Measurements from ENCODE around the gene TMEM108. TPM values are rescaled to one million over a fixed set of nuclear protein-coding genes. Genes with fewer than 3 reads are reported as not detected.

The TMEM108 gene
- total RNA-seq, 1 donor from 2014 or later, result 1.5 TPM

DNA sequence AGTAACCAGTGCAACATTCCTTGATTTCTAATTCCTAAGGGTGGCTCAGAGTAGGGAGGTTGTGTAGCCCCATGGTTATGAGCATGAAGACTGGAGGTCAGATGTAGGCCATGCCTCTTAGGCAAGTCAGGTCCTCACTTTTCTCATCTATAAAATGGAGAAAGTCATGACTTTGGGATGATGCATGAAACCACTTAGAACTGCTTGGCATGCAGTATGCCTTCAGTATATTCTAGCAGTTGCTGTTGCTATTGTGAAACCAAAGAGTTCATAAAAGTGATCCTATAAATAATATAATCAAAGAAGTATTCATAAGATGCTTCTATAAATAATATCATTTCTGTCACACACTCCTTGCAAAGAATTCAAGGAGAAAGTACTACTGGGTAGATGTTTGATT lies 65.5 kb downstream of the TMEM108 start:
- no peak for ATAC-seq (ENCODE audit: poor library complexity)
- no peak for DNase-seq
- intact Hi-C loops (cut with DNase I), result no loop called here

DNA sequence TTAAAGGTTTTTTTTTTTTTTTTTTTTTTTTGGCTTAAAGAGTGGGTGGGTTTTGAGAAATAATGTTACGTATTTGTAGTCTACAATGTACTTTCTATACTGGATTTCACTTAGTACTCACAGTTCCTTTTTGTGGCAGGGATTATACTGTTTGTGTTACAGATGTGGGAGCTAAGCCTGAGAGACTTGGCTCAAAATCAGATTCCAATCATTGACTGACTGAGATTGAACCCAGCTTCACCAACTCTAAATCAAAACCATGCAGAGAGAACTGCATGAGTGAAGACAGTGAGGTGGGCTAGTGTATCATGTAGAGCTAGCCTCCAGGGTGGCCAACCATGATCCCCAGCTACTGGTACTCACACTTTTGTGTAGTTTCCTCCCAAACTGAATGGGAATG lies 68.0 kb downstream of the TMEM108 start:
- ATAC-seq (ENCODE audit: poor library complexity) (peak; percentile 53), DNase-seq (no peak)
- intact Hi-C loops (cut with DNase I), result no loop called here

DNA sequence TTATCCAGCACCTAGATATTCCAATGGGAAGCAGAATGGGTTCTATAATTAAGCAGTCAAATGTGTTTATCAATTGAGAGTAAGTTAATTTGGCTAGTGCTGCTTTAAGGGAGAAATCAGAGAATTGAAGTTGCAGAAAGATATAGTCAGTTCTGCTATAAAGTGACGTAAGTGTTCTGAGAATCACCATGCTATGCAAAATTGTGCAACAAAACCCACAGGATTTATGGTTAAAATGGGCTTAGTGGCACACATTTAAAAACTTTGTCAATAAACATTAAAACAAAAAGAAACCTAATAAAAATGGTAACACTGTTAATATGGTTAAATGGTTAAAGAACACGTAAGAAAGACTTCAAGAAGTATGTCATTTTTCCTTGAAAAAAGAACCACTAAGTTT lies 74.5 kb downstream of the TMEM108 start:
- intact Hi-C loops (cut with DNase I), result no loop called here
- no peak for ATAC-seq (ENCODE audit: poor library complexity)
- DNase-seq, result no peak

DNA sequence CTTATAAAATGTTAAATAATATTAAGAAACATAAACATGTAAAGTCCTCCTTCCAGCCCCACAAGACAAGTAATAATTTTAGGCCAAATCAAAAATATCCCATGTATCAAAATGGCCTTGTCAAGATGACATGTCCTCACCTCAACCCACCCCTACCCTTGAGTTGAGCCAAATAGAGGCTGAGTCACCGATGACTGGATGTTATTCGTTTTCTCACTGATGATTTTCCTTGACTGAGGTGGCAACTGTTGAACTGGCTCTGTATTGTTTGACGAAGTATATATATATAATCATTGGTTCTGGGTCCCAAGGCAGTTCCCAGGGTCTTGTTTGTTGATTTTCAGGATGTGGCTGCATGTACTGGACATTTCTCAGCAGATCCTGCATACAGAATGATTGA lies 75.3 kb downstream of the TMEM108 start:
- intact Hi-C loops (cut with DNase I), result no loop called here
- no peak for ATAC-seq (ENCODE audit: poor library complexity)
- no peak for DNase-seq

DNA sequence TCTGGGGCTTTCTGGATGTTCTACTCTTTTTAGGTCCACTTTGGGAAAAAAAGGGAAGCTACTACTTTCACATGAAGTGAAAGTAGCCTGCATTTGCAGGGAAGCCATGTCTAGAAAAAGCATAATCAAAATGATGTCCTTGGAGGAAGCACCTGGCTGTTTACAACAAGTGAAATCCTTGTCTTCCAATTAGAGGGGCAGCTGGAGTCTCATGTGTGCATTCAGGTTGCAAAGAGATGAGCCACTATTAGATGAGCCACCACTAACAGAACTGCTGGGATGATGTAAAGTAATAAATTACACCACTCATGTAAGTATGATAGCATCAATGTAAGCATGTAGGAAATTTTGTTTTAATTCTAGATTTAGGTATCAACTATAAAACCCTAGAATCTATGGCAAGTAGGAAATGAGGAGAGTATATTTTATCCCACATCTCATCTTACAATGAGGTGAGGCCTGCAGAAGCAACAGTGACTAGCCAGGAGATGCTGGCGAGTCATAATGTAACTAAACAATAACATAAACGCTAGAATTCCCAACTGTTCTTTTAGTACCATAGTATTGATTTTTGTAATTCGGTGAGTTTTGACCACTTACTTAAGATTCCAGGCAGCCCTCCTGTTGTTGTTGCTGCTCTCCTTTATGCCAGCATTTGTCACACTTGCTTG lies 75.9 kb downstream of the TMEM108 start:
- intact Hi-C loops (cut with DNase I), result no loop called here
- no peak for DNase-seq
- no peak for ATAC-seq (ENCODE audit: poor library complexity)

DNA sequence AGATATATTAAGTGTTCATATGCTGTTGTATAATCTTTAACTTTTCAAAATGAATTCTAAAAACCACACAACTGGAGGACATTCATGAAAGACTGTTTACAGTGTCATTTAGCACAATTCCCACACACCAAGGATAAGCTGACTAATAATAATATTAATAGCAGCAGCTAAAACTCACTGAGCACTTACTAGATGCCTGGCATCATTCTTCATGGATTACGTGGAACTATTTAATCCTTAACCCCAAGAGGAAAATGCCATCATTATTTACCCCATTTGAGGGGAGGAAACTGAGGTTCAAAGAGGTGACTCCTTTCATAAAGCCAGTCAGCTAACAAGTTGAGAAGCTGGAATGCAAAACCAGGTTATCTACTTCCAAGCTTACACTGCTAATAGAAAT lies 77.0 kb downstream of the TMEM108 start:
- DNase-seq (no peak), ATAC-seq (ENCODE audit: poor library complexity) (no peak)
- intact Hi-C loops (cut with DNase I), result no loop called here

DNA sequence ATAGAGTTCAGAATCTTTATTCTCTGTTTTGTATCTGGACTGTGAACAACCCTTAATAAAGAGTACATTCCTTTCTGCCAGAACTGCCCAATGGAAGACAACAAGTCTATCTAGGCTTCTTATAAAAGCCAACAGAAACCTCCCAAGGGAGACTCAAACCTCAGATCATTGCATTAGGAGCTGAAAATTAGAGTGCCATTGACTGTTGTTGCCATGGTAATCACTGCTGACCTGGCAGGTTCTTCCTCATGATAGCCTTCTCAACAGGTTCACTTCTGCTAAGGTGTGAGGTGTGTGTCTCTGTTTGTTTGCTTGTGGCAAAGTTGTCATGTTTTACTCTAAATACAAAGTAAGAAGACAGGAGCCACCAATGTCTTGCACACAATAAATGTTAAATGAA lies 79.2 kb downstream of the TMEM108 start:
- ATAC-seq (ENCODE audit: poor library complexity), result no peak
- no peak for DNase-seq
- intact Hi-C loops (cut with DNase I), result no loop called here

DNA sequence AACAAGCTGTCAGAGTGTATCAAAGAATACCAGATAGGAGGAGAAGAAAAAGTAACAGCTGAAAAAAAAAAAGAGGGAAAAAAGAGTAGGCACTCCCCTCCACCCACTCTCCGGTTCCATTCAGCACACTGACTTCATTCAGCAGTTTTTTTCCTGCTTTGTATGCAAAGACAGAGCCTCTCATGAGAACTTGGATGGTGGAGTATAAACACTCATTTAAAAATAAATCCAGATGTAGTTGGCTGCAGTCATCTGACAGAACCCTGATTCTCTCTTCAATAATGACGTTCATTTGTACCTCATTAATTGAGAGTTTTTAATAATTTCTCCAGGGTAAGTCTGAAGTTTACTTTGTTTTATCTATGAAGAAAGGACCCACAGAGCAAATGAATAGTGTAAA lies 81.0 kb downstream of the TMEM108 start:
- intact Hi-C loops (cut with DNase I), result no loop called here
- no peak for DNase-seq
- ATAC-seq (ENCODE audit: poor library complexity), result no peak

DNA sequence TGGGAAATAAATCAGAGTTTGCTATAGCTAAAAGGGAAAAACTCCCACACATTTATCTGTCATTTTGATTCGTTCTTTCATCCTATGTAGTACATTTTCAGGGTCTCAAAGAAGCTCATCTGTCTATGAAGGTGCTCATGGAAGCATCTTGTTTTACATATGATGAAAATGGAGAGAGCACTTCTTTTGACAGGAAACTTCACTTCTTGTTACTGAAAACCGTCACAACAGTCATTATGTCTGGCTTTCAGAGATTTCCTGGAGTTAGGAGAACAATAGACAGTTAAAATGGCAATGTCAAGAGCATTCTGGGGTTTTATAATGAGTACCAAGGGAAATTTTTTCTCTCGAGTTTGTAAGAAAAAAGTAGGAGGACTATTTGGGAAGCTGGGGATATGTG lies 83.3 kb downstream of the TMEM108 start:
- DNase-seq, result no peak
- intact Hi-C loops (cut with DNase I), result no loop called here
- no peak for ATAC-seq (ENCODE audit: poor library complexity)

DNA sequence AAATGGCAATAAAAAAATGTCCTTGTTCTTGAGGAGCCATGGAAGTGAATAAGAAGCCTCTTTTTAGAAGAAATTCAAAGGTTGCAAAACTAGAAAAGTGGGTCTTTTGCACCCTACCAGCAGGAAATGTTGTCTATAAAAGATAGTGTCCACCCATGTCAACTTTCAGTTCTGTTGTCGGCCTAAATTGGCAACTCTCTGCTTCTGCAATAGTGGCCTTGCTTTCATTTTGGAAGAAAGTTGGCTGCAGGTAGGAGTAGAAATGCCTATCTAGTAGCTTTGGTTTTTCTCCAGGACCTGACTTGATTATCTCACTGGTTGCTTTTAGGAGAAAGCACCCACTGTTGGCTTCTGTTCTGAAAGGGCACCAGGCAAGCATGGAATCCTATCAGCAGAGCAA lies 85.4 kb downstream of the TMEM108 start:
- ATAC-seq (ENCODE audit: poor library complexity), result no peak
- intact Hi-C loops (cut with DNase I), result no loop called here
- no peak for DNase-seq

DNA sequence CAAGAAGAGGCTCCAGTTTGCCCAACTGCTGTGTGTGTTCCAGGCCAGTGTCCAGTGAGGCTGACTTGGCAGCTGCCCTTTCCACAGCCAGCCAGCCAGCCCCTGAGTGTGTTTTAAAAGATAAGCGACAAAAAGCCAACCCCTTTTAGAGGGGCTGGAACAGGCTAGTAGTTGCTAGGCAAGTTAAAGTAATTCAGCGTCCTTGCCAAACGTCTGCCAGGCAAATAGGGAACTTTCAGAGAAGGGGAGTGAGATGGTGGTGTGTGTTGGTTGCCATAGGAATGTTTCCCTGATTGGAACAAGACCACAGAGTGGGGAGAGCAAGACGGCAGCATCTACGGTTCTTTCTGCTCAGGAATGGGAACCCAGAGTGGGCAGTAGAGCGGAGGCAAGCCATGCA lies 86.3 kb downstream of the TMEM108 start:
- DNase-seq, result no peak
- peak; percentile 80 for ATAC-seq (ENCODE audit: poor library complexity)
- intact Hi-C loops (cut with DNase I), result no loop called here

DNA sequence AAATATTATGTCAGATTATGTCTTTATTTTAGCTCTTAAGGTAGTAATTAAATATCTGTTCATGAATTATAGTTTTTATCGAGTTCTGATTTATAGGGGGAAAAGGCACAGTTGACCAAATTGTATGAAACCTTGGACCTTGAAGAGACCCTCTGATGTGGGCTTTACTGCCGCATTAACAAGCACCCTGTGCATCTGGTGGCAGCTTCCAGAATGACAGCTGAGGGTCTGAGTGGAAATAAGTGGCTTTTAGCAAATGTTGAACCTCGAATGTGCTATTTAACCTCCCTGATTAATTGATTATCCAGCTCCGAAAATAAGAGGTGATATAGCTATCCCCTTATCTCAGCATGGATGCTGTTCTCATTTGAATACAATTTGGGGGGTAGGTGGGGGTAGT lies 87.0 kb downstream of the TMEM108 start:
- intact Hi-C loops (cut with DNase I), result no loop called here
- DNase-seq (no peak), ATAC-seq (ENCODE audit: poor library complexity) (no peak)

DNA sequence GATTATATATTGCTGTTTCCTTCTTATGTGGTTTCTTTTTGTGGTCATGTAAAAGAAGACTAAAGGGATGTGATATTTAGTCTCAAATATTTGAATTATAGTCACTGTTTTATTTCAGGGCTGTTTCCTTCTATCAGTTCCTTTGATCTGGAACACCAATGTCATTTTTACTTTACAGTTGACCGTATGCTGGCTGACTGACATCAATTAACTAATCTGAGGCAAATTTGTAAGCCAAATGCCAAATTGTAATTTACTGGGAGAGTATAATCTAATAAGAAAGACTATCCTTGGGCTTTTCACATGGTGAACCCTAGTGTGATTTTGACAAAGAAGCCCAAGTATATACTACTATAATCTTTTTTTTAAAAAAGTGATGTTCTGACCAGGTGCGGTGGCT lies 87.6 kb downstream of the TMEM108 start:
- ATAC-seq (ENCODE audit: poor library complexity) (no peak), DNase-seq (no peak)
- intact Hi-C loops (cut with DNase I), result no loop called here

DNA sequence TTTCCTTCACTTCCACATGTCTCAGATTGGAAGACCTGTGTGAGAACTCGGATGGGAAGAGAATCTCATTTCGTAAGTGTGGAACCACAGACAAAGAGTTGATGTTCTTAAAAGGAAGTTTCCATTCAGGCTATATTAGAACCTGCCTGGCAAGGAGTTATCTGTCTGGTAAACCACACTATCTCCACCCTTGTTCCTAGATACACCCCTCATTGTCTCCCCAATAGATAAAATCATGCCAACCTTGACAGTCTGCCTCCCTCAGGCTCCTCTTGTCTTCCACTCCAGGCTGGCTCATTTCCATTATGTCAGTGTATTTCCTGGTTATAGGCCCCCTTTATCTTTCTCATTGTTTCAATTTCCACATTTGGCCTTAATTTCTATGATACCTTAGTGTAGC lies 89.2 kb downstream of the TMEM108 start:
- DNase-seq, result no peak
- intact Hi-C loops (cut with DNase I), result no loop called here
- ATAC-seq (ENCODE audit: poor library complexity), result no peak

DNA sequence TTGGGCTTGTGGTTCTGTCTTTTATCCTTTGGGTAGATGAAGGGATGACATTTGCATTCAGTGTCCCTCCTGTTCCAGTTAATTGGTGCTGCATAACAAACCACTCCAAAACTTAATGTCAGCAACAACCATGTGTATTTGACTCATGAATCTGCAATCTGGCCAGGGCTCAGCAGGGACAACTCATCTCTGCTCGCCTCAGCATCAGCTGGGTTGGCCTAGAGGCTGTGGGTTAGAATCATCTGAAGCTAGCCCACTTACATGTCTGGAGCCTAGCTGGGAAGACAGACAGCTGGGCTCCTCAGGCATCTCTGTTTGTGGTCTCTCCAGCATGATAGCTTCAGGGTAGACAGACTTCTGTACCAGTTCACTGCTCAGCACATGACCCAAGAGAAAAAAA lies 92.0 kb downstream of the TMEM108 start:
- ATAC-seq (ENCODE audit: poor library complexity), result no peak
- DNase-seq, result no peak
- intact Hi-C loops (cut with DNase I), result no loop called here

DNA sequence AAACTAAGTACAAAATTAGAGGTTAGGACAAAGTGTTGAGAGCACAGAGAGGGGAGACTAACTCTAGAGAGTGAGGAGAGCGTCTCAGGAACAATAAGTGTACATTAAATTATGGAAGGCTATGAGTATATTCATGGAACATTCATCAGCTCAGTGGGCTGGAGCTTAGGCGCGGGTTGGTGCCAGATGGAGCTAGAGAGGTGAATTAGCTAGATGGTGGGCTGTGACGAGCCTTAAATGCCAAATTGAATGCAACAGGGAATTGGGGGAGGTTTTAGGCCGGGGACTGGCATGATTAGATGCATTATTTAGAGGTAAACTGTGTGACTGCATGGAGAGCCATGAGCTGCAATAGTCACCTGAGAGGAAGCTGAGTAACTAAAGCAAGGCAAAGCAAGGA lies 97.1 kb downstream of the TMEM108 start:
- DNase-seq (no peak), ATAC-seq (ENCODE audit: poor library complexity) (no peak)
- intact Hi-C loops (cut with DNase I), result no loop called here

DNA sequence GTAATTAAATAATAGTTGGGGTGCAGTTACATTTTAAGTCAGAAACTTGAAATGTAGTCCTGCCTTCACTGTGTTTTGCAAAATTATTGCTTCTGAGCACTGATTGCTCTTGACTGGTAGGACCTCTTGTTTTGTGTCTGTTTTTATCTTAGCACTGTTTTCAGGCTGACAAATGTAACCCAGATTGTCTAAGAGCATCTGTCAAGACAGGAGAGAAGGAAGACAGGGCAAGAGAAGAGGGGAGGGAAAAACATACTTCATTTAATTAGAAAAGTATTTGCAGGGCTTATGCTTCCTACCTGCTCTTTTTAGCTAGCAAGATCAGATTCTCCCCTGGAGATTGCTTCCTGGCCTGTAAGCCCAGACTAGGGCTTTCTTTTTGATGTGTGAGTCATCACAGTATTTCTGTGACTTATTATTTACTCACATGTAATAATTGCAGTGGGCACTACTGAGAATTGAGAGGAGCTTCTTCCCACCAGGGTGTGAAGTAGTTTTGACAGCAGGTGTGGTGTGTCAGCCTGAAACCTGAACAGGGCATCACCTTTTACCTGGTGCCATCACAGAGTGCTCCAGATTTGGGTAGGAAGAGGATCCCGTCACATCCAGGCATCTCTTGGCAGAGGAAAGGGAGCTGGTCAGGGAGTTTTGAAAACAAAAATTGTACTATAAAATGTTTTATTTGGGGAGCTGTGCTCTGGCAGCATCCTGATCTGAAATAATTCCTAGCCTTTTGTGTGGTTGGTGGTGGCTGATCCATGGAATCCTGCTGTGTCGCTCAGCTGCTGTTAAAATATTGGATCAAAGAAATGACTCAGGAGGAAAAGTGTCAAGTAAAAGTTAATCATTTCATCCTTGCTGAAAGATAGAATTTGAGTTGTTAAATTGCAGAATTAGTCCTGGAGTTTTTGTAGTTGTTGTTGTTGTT lies 98.2 kb downstream of the TMEM108 start:
- ATAC-seq (ENCODE audit: poor library complexity), result no peak
- no peak for DNase-seq
- intact Hi-C loops (cut with DNase I), result no loop called here

DNA sequence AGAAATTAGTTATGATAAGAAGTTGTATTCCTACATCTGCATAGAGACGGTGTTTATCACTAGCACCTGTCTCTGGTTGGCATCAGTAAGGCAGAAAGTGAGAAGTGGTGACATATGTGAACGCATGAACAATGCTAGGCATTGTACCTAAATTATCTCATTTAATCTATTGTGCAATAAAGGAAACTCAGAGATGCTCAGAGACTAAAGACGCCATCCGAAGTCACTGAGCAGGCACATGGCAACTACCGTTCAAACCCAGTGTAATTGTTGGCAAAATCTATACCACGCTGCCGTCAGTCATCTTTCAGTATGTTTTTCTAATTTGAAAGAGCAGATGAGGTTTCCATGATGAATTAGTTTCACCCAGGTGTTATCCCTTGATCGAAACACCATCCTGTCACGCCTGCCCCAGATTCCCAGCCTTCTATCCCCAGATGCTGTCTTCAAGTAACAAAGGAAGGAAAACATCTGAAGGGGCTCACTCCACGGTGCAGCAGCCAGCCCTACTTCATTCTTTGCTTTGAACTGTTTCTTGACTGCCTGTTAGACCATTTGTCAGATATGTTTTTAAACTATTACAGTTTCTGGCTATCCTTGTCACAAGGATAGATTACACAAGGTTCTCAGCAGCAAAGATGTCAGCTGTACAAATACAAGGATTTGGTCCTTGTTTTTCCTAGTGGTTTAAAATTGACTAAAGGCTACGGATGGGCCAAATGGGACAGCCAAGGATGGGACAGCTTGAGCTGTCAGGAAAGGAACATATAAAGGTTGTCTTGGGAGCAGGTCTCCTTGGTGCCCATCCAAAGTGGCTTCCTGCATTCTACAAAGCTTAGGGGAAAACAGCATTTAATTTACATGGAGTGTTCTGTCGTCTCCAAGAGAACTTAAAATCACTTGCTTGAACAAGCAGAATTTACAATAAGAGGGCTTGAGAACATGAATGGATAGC lies 99.1 kb downstream of the TMEM108 start:
- no peak for DNase-seq
- intact Hi-C loops (cut with DNase I), result no loop called here
- ATAC-seq (ENCODE audit: poor library complexity), result no peak

DNA sequence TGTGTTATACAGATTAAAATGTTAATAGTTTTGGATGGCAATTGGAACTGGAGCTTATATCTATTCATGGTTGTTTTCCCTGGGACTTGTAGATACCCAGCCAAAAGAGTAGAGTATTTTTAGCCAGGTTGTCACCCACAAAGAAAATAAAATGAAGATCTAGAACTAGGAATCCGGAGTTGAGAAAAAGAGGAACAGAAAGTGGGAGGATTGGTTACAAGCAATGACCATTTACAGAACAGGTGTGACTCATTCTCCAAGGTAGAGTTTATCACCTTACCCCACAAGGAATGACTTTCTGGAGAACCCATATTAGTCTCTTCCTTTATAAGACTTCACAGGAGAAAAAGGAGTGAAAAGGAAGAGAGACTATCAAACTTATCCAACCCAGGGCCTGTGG lies 99.8 kb downstream of the TMEM108 start:
- ATAC-seq (ENCODE audit: poor library complexity) (no peak), DNase-seq (no peak)
- intact Hi-C loops (cut with DNase I), result no loop called here
